Measurements from ENCODE around the gene HOXC6. TPM values are rescaled to one million over a fixed set of nuclear protein-coding genes. Genes with fewer than 3 reads are reported as not detected.
A peak's percentile ranks its signal among the peaks of the same experiment; 100 is the strongest.

The HOXC6 gene
- polyA plus RNA-seq, 1 donor: 34.1 TPM

DNA sequence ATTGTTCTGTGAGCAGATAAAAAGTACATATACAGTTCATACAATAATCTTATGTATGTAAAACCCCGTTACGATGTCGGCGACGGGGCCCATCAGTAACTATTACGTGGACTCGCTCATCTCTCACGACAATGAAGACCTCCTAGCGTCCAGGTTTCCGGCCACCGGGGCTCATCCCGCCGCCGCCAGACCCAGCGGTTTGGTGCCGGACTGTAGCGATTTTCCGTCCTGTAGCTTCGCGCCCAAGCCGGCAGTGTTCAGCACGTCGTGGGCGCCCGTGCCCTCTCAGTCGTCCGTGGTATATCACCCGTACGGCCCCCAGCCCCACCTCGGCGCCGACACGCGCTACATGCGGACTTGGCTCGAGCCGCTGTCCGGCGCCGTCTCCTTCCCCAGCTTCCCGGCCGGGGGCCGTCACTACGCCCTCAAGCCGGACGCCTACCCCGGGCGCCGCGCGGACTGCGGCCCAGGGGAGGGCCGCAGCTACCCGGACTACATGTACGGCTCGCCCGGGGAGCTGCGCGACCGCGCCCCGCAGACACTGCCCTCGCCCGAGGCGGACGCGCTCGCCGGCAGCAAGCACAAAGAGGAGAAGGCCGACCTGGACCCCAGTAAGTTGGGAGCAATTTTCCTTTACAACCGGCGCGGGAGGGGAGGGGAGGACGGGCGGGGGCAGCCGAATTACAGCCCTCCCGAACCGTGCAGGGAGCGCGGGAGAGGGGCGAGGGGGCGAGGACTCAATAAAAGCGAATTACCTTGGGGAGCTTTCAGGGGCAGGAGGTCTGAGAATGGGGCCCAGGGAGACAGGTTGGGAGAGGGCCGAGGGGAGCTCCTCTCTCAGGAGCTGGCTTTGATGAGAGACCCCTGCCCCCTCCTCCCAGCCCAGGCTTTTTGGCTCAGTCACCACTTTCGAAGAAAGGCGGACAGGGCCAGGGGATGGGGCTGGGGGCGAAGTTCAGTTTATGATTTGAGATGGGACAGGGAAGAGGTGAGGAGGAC, 27.8 kb upstream of the HOXC6 start, which contains the start of gene HOXC9:
HOXC9 (plus strand) TSS at position 46 of the 999 bp plus-strand sequence; CDS start at position 74, 28 bp downstream.
- DNase-seq: no peak

DNA sequence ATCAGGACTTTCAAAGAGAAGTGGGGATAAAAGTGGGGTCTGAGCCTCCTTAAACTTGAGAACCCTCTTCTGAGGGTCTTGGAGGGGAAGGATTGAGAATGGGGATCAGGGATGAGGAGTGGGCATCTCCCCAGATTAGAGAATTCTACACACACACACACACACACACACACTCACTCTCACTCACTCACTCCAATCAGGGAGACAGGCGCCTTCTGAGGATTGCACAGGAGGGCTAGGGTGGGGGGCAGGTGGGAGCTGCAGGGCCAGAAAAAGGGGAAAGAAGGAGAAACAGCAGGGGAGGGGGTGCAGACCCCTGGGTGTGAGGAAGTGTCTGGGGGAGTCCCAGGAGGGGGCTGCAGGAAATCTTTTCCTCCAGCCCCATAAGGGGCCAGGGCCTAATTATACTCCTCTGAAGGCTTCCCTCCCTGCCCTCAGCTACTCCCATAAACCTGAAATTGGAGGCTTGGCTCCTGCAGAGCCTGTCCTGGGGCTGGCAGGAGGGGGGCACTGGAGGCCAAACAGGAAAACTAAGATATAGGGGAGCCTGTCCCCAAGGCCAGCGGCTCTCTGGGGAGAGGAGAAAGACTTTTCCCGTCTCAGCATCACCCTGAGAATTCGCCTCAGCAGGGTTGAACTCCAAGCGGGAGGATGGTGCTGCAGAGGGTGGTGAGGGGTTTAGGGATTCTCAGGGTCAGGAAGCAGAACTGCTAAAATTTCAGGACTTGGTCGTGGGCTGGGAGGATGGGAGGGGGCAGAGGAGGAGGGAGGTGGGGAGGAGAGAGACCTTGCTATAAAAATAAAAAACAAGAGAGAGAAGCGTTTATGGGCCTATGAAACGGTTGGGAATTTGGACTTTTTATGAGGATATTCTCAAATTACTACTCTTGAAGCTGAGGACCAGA, 26.7 kb upstream of the HOXC6 start:
- no peak for DNase-seq

DNA sequence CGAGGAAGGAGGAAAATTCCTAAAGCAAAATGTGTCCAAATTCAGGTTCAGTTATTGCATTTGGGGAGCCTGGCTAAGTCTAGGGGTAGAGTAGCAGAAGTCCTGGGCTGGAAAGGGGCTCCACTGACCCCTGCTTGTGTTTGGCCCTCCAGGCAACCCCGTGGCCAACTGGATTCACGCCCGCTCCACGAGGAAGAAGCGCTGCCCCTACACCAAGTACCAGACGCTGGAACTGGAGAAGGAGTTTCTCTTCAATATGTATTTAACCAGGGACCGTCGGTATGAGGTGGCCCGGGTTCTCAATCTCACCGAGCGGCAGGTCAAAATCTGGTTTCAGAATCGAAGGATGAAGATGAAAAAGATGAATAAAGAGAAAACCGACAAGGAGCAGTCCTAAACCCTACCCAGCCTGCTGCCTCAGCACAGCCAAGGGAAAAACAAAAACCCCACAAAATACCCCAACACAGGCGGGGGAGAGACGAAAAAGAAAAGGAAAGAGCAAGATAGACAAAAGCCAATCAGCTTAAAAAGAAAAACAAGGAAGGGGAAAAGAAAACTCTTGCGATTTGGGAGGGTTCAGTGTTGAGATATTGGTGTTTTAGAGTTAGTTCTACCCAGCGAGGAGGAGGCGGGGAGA, 25.8 kb upstream of the HOXC6 start:
- no peak for DNase-seq

DNA sequence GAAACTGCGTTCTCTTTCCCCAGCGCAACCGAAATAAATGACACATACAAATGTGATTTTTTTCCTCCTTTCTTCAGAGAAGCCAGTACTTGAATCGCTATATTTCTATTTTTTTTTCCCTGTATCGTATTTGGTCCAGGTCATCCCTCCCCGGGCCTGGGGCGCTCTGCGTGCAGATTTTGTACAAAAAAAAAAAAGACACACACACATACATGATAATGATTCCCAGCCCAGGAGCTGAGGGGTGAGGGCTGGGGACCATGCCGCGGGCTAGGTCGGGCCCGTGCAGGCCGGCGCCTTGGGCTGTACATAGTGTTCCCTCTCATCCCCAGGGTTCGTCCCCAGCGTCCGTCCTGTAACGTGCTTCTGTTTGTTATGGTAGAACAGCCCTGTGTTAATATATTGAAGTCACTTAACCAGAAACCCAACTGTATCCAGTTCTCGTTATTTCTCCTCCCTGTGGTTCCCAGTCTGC, 25.3 kb upstream of the HOXC6 start:
- DNase-seq: no peak

DNA sequence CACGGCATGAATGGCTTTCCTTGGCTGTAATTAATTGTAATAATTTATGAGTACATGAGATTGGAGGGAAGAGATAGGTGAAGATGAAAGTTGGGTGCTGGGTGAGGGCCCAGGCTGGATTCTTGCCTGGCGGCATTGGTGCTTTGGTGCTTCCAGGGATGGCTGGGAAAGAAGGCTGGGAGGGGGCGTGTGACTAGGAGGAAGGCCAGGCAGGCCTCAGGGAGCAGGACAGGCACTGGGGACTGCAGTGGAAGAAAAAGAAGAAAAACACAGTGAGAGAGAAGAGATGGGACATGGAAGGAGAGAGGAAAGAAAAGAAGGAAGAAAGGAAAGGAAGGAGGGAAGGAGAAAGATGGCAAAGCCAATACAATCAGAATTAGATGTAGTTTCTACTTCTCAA, 24.6 kb upstream of the HOXC6 start:
- no peak for DNase-seq

DNA sequence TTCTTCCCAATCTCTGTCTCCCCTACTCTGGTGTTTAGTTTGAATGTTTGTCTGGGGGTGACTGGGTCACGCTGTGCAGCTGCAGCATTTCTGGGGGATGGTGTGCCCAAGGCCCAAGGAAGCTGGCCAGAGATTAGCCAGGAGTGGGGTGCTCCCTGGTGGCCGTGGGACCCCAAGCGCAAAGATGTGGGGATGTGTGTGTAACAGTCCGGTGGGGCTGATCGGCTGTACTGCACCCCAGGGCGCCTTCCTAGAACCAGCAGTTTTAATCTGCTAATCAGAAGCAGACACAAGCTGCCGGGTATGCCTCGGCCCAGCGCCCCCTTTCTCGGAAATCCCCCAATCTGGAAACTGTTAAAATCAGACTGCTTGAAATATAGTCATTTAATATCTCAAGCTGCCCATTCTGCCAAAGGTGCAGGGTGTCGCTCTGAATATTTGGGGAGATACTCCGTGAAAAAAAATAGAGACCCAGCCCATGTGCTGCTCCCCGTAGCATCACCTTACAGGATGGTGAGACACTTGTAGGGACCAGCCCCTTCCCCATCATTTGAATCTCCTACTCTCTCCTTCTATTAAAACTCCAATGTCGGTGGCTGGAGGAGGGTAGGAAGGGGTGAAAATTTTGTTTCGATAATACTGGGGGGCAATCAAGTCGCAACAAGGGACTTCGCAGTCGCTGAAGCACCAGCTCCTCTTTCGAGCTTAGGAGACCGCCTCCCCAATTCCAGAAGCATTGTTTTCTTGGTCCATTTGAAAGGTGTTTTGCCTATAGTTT, 24.0 kb upstream of the HOXC6 start:
- DNase-seq: no peak

DNA sequence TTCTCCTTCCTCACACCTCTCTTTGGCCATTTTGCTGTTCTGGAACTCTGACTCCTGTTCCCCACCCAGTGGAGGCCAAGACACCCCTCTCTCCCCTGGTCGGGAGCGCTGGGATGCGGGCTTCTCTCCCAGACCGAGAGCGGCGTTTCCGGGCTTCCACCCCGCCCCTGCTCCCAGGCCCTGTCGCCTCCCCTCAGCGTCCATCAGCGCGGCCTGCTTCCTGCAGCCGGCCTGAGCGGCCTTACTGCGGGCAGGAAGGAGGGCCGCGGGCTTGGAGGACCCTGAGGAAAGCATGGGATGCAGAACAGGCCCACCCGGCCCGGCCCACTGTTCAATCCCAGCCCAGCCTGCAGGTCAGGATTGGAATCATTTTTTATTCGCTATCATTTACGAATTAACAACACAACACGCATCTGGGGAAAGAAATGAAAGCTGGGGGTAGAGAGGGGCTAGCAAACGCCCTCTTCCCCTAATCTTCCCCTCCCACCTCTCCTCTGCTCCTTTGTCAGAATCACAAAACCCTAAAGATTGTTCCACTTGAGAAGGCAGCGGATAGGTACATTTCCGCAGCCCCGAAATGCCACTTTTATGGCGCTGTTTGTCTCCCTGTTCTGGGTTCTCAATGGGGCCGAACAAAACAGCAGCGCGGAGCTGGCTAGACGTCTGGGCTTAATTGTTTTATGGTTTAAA, 23.3 kb upstream of the HOXC6 start:
- DNase-seq: no peak

DNA sequence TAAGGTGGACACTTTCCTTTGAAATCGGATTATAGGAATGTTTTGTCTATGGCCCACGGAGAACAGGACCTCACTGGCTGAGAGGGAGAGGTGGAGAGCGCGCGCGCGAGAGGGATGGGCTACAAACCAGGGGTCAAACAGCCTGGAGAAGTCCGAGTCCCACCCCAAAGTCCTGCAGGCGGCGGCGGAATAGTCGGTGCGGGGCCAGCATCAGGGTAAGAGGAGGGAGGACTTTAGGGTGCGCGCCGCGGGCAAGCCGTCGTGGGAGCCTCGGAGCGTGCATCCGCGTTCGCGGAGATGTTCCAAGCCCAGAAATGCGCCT, 22.7 kb upstream of the HOXC6 start:
- DNase-seq: no peak

DNA sequence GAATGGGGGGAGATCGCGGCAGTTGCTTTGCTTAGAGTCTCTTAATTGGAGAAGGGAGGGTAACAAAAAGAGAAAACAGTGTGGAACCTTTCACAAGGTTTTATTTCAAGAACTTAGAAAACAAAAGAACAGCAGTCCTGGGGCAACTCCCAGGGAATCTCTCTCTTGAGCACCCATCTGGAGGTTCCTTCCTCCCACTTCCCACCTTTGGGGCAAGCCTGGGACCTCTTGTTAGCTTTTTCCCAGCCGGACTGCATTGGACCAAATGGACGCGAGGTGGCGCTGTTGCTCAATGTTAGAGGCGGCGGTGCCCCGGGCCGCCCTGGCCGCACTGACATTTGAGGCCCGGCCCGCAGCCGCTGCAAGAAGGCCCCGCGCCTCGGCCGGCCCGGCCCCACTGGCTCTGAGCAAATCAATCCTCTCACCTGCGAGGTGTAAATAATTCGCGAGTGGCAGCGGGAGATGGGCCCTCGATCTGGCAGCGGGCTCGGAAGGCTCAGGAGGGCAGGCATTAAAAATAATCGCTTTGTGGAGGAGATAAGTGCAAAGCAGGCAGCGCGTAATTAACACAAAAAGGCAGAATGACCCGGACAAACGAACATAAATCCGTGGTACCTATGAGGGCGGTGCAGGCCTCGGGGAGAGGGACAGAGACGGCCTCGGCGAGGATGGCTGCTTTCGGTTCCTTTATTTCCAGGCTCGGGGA, 22.2 kb upstream of the HOXC6 start:
- DNase-seq: peak; percentile 96

DNA sequence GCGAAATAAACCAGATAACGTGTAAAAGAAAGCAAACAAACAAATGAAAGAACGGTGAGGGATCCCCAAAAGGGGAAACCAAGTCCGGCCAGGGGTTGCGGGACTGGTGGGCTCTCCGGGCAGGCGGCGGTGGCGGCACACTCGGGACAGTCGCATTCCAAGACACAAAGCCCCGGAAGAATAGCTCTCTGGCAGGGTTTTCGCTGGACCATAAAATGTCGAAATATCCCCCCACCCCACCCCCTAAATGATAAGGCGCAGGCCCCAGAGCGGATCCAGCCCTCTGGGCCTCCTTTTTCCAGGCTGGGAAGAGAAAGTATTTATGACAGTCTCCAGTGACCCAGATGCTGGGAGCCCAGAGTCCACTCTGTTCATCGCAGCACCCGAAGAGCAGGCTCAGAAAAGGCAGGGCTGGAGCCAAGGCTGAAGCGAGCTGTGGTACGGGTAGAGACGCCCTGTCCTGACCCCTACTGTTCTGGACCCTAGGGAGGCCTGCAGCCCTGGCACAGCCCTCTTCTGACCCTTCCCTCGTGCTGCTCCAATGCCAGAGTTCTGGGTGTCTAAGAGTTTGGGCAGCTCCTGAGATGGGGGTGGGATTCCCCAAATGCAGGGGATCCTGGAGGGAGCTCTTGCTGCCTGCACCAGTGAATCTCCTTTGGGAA, 21.6 kb upstream of the HOXC6 start:
- no peak for DNase-seq

DNA sequence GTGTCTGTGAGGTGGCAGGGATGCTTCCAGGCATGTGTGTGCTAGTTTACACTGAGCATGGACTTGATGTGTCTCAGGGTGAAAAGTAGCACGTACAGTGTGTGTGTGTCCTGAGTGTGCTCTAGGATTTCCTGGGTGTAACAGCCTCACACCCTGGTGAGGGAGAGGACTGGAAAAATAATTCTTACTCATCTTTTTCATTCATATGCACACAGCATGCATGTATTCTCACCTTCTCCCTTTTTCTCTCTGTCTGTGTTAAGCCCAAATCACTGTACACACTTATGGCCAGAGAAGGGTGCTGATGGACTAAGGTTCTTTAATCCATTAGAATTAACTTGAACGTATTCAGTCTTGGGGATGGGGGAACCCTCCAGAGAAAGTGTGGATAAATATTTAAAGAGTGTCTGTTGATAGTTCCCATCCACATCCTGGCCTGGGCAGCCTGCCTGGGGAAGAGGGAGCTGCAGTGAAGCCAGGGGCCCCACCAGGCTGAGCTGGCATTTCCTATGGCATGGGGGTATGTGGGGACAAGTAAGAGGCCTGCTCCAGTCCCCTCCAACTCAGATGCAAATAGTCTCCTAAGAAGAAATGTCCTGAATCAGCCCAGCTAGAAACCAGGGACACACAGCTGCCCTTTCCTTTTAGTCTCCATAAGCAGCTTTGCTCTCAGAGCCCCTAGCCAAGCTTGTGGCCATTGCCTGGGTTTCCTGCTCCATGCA, 20.5 kb upstream of the HOXC6 start:
- no peak for DNase-seq

DNA sequence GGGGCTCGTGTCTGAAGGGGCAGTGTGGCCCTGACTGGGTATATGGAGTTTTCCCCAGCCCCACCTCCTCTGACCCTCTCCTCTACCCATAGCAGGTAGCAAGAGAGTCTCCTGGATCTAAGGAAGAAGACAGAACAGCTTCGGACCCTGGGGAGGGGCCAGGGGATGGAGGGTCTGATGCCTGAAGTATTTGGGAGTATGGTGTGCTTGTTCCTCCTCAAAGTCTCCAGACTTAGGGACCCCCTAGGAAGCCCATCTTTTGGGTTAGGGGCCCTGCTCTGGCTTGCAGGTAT, 20.0 kb upstream of the HOXC6 start:
- no peak for DNase-seq

DNA sequence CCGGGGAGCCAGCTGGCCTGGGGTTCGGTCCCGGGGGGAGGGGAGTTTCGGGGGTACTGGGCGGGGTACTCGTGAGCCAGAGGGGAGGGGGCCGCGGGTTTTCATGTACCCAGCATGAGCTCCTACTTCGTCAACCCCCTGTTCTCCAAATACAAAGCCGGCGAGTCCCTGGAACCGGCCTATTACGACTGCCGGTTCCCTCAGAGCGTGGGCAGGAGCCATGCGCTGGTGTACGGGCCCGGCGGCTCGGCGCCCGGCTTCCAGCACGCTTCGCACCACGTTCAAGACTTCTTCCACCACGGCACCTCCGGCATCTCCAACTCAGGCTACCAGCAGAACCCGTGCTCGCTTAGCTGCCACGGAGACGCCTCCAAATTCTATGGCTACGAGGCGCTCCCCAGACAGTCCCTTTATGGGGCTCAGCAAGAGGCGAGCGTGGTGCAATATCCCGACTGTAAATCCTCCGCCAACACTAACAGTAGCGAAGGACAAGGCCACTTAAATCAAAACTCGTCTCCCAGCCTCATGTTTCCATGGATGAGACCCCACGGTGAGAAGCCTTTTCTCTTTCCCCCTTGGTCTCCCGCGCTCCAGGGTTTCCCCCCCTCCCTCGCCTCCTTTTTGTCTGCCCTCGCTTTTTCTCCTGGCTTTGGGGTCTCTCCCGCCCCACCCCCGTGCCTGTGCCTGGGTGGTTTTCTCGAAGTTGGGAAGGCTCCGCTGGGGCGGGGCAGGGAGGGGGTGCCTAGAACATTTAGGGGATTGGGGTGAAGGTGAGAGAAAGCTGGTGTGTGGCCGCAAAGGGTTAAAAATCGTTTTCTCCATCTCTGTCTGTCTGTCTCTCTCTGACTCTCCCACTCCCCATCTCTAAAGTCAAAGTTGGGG, 18.8 kb upstream of the HOXC6 start:
- DNase-seq: no peak

DNA sequence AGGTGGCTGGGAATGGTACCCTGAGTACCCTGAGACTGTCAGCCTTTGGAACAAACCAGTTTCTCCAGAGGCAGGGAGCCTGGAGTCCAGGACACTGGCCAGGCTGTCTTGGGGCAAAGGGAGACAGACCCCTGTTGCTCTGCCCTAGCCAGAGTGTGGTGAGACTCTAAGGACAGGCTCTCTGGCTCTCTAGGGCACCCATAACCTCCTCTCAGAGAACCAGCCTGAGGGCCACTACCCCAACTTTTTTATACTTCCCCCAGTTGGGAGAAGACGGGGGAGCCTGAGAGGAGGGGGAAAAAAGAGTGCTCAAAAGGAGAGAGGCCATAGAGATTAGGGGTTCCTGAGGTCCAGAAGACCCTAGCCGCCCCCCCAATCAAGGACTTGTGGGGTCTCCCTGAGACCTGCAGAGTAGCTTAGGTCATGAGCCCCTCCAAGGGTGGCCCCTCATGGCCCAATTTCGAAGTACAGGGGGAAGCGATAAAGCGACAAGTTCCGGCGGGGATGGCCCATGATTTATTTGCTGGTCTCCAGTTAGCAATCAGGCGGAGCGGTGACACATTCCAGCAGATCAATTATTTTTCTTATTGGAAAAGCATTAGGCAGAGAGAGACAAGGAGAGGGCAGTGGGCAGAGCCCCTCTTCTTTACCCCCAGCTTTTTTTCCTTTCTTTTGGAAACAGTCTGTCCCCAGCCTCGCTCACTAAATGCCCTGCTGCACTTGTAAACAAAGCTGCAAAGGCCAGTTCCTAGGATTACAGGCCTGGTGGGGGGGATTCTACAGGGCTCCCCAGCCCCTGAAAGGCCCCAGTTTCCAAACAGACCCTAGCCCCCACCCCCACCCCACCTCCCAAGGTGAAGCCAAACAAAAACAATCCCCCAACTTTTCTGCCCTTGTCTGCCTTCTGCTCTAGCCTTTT, 17.9 kb upstream of the HOXC6 start:
- DNase-seq: no peak

DNA sequence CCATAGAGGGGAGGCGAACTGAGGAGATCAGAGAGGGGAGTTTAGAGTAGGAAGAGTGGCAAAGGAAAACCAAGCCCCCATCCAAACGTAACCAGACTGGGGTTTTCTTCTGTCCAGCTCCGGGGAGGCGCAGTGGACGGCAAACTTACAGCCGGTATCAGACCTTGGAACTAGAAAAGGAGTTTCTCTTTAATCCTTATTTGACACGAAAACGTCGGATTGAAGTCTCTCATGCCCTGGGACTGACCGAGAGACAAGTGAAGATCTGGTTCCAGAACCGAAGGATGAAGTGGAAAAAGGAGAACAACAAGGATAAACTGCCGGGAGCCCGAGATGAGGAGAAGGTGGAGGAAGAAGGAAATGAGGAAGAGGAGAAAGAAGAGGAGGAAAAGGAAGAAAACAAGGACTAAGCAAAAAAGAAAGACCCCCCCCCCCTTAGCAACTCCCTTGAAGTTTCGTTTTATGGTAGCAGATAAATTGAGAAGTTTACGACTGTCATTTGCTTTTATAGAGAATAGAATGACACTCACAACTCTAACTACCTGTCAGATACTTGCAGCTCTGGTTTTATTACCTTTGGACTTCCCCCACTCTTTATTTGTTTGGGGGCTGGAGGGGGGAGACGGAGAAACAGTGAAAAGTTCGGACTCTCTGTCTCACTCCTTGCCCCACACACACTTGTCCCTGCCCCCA, 17.1 kb upstream of the HOXC6 start:
- no peak for DNase-seq

Data from left kidney (tissue), 2 donors.